OCI-LY1 (cell line): ENCODE measurements around the gene PDE6A.
"Not testable (repeated sequence)": the region's sequence is repeated elsewhere in the genome, so short reads cannot be mapped to it uniquely, and the experiment has no call there.

Source experiments
- H2AFZ ChIP-seq: fragments of 200-600 bp; sonication (generic), shearing (Covaris generic); 2 replicates; pipeline ENCODE4 v1.6.0; 2014; ENCODE audit warnings: antibody characterized with exemption, mild to moderate bottlenecking, low read length
- H3F3A ChIP-seq: fragments of 200-600 bp; sonication (generic), shearing (Covaris generic); 2 replicates; pipeline ENCODE4 v1.6.0; 2014; ENCODE audit warnings: mild to moderate bottlenecking, antibody characterized with exemption, low read length, moderate library complexity; ENCODE audit not compliant: insufficient read depth
- H3K27ac ChIP-seq: fragments of 200-600 bp; sonication (generic); 2 replicates; pipeline ENCODE4 v1.5.1; 2014; ENCODE audit warnings: low read length, mixed run types, mild to moderate bottlenecking, low read depth; ENCODE audit not compliant: poor library complexity, severe bottlenecking
- H3K27me3 ChIP-seq: fragments of 200-600 bp; sonication (generic); 2 replicates; pipeline ENCODE4 v1.6.0; 2014; ENCODE audit warnings: antibody characterized with exemption, mild to moderate bottlenecking, low read length, moderate library complexity; ENCODE audit not compliant: insufficient read depth
- H3K36me3 ChIP-seq: fragments of 200-600 bp; sonication (generic); 2 replicates; pipeline ENCODE4 v1.6.1; 2014; ENCODE audit warnings: mild to moderate bottlenecking, antibody characterized with exemption, low read length, moderate library complexity, mixed read lengths; ENCODE audit not compliant: insufficient read depth
- H3K4me1 ChIP-seq: fragments of 200-600 bp; sonication (generic); 2 replicates; pipeline ENCODE4 v1.5.1; 2014; ENCODE audit warnings: mild to moderate bottlenecking, low read length, moderate library complexity; ENCODE audit not compliant: insufficient read depth, severe bottlenecking
- H3K4me2 ChIP-seq: fragments of 200-600 bp; sonication (generic), shearing (Covaris generic); 2 replicates; pipeline ENCODE4 v1.6.1; 2014; ENCODE audit warnings: low read length
- H3K4me3 ChIP-seq: fragments of 200-600 bp; sonication (generic); 2 replicates; pipeline ENCODE4 v1.5.1; 2014; ENCODE audit warnings: low read length, low read depth, mild to moderate bottlenecking, mixed read lengths; ENCODE audit not compliant: poor library complexity, severe bottlenecking
- H3K79me2 ChIP-seq: fragments of 200-600 bp; shearing (Covaris generic); 2 replicates; pipeline ENCODE4 v1.6.1; 2016; ENCODE audit warnings: mixed run types, low read length, mixed read lengths; ENCODE audit not compliant: insufficient read depth
- H3K9ac ChIP-seq: fragments of 200-600 bp; sonication (generic), shearing (Covaris generic); 2 replicates; pipeline ENCODE4 v1.6.1; 2014; ENCODE audit warnings: mild to moderate bottlenecking, low read length, mixed read lengths
- H3K9me2 ChIP-seq: fragments of 200-600 bp; sonication (generic), shearing (Covaris generic); 2 replicates; pipeline ENCODE4 v1.6.1; 2014; ENCODE audit warnings: low read depth, mild to moderate bottlenecking, low read length, mixed read lengths
- H3K9me3 ChIP-seq: fragments of 200-600 bp; shearing (Covaris generic); 2 replicates; pipeline ENCODE4 v1.6.1; 2014; ENCODE audit warnings: low read length, mixed read lengths
- H4K20me1 ChIP-seq: fragments of 200-600 bp; sonication (generic), shearing (Covaris generic); 2 replicates; pipeline ENCODE4 v1.6.0; 2016; ENCODE audit warnings: mild to moderate bottlenecking, low read length; ENCODE audit not compliant: insufficient read depth
- CTCF ChIP-seq: fragments of 200-600 bp; sonication (generic), shearing (Covaris generic); IDR thresholded peaks from 2 replicates; pipeline ENCODE4 v1.5.1; 2017; ENCODE audit warnings: mild to moderate bottlenecking, antibody characterized with exemption, low read length, moderate library complexity, mixed read lengths
- EZH2 ChIP-seq: fragments of 200-600 bp; sonication (generic), shearing (Covaris generic); IDR thresholded peaks from 2 replicates; pipeline ENCODE4 v1.8.0; 2017; ENCODE audit warnings: borderline replicate concordance, mixed run types, mild to moderate bottlenecking, antibody characterized with exemption, low read length, moderate library complexity, mixed read lengths

Gene PDE6A

DNA sequence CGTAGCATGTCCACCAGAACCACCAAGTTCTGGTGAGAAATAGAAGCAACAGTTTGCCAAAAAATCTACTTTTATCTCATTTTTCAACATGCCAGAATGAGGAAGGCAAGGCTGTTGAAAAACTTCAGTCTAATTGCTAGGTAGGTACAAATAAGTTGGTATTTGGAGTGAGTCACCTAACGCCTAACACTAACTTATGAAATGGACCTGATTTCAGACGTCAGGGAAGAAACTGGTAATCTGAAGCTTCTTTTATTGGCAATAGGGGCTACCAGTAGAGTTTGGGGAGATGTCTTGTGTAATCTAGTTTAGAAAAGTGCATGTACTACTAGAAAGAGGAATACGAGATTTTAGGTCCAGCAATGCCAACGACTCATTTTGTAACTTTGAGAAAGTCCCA is 4.4 kb upstream of the PDE6A start:
- H3F3A ChIP-seq, result no peaks in the 10 kb centered on the region
- no peaks in the 10 kb centered on the region for H4K20me1 ChIP-seq
- H3K4me2 ChIP-seq, result no peak overlapping the region
- no peaks in the 10 kb centered on the region for H3K4me1 ChIP-seq
- H3K9me2 ChIP-seq, result no peaks in the 10 kb centered on the region
- H3K27me3 ChIP-seq, result no peaks in the 10 kb centered on the region; the same call in 1 of the 2 replicates
- no peak overlapping the region for H2AFZ ChIP-seq
- no peak for TF ChIP-seq CTCF
- TF ChIP-seq EZH2, result no peak
- H3K9me3 ChIP-seq, result no peaks in the 10 kb centered on the region
- no peak overlapping the region for H3K9ac ChIP-seq
- no peak overlapping the region for H3K27ac ChIP-seq
- no peak overlapping the region for H3K4me3 ChIP-seq
- no peaks in the 10 kb centered on the region for H3K36me3 ChIP-seq
- no peaks in the 10 kb centered on the region for H3K79me2 ChIP-seq

- Histone ChIP-seq H3K4me2 (no peak overlapping the region), H3K27me3 (no peaks in the 10 kb centered on the region; the same call in 1 of the 2 replicates), H3K4me3 (no peak overlapping the region), H3K79me2 (no peaks in the 10 kb centered on the region), H3K9ac (no peak overlapping the region), H3K9me3 (no peaks in the 10 kb centered on the region), H4K20me1 (no peaks in the 10 kb centered on the region), H3F3A (no peaks in the 10 kb centered on the region), H3K9me2 (no peaks in the 10 kb centered on the region), H2AFZ (no peak overlapping the region), H3K4me1 (no peaks in the 10 kb centered on the region), H3K27ac (no peak overlapping the region), H3K36me3 (no peaks in the 10 kb centered on the region)
- TF ChIP-seq EZH2 (no peak), CTCF (no peak)
Measured at GRCh38 chr5:149946118-149946517, 1.5 kb upstream of the PDE6A start.

GRCh38 chr5:149943177-149943949 is 1.2 kb downstream of the PDE6A start:
- not testable (repeated sequence) for H3K9me3 ChIP-seq, H3K9me2 ChIP-seq, H3F3A ChIP-seq, H3K4me1 ChIP-seq, H3K9ac ChIP-seq, H3K4me2 ChIP-seq, H3K79me2 ChIP-seq, H3K4me3 ChIP-seq, H3K27ac ChIP-seq, H2AFZ ChIP-seq, H4K20me1 ChIP-seq, H3K36me3 ChIP-seq, H3K27me3 ChIP-seq

DNA sequence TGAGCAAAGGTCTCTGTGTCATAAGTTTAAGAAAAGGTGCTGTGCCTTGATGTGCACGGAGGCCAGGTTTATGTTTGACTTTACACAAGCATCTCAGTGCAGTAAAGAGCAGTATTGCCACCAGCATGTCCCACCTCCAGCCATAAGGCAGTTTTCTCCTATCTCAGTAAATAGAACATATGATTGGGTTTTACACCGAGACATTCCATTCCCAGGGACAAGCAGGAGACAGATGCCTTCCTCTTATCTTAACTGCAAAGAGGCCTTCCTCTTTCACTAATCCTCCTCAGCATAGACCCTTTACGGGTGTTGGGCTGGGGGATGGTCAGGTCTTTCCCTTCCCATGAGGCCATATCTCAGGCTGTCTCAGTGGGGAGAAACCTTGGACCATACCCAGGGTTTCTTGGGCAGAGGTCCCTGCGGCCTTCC is 1.8 kb downstream of the PDE6A start:
- not testable (repeated sequence) for H3K36me3 ChIP-seq, H3K4me1 ChIP-seq, H3K9ac ChIP-seq, H2AFZ ChIP-seq, H3K9me2 ChIP-seq, H3K27me3 ChIP-seq, H3K4me3 ChIP-seq, H4K20me1 ChIP-seq, H3K4me2 ChIP-seq, H3K79me2 ChIP-seq, H3K27ac ChIP-seq, H3F3A ChIP-seq, H3K9me3 ChIP-seq
